HEK293 (cell line): ENCODE measurements around the gene GPR45.

Experiments
- MZF1 ChIP-seq: fragments of 450-650 bp; formaldehyde crosslinking; IDR thresholded peaks from 2 replicates; pipeline ENCODE4 v1.5.1; 2017; ENCODE audit warnings: missing biosample characterization, missing genetic modification characterization, borderline replicate concordance
- ZNF221 ChIP-seq: fragments of 450-650 bp; formaldehyde crosslinking; IDR thresholded peaks from 2 replicates; pipeline ENCODE4 v1.5.1; 2017; ENCODE audit warnings: missing biosample characterization, missing genetic modification characterization, borderline replicate concordance
- ZNF660 ChIP-seq: fragments of 450-650 bp; IDR thresholded peaks from 2 replicates; pipeline ENCODE4 v1.5.1; 2018; ENCODE audit warnings: missing biosample characterization, mild to moderate bottlenecking, missing genetic modification characterization
- TF ChIP-seq, protein P1 (sequence below): fragments of 450-650 bp; formaldehyde crosslinking; IDR thresholded peaks from 2 replicates; pipeline ENCODE4 v1.5.1; 2016; ENCODE audit warnings: missing biosample characterization, missing genetic modification characterization

DNA sequence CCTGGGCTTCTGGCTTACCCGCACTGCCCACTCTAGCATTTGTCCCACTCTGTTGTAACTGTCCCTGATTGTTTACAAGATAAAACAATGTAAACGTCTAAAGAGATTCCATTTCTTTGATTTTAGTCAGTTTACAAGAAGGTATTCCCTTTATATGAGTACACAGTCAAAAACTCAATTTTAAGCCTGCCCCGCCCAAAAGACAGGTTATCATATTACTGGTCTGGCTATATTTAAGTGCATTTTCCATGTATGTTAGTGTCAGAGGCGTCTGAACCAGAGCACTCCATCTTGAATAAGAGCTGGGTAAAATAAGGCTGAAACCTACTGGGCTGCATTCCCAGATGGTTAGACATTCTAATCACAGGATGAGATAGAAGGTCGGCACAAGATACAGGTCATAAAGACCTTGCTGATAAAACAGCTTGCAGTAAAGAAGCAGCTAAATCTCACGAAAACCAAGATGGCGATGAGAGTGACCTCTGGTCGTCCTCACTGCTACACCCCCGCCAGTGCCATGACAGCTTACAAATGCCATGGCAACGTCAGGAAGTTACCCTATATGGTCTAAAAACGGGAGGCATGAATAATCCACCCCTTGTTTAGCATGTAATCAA lies 15.0 kb downstream of the GPR45 start:
- TF ChIP-seq ZNF660 (tag by site-specific recombination) (no peak), ZNF221 (tag by site-specific recombination) (no peak), MZF1 (tag by site-specific recombination) (no peak)
- TF ChIP-seq, protein P1, sequence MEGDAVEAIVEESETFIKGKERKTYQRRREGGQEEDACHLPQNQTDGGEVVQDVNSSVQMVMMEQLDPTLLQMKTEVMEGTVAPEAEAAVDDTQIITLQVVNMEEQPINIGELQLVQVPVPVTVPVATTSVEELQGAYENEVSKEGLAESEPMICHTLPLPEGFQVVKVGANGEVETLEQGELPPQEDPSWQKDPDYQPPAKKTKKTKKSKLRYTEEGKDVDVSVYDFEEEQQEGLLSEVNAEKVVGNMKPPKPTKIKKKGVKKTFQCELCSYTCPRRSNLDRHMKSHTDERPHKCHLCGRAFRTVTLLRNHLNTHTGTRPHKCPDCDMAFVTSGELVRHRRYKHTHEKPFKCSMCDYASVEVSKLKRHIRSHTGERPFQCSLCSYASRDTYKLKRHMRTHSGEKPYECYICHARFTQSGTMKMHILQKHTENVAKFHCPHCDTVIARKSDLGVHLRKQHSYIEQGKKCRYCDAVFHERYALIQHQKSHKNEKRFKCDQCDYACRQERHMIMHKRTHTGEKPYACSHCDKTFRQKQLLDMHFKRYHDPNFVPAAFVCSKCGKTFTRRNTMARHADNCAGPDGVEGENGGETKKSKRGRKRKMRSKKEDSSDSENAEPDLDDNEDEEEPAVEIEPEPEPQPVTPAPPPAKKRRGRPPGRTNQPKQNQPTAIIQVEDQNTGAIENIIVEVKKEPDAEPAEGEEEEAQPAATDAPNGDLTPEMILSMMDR, result no peak
